Activated T-cell treated with anti-CD3 and anti-CD28 coated beads for 4 hours (primary cell): ENCODE data around the gene CWF19L2.
"Not testable (repeated sequence)": the region's sequence is repeated elsewhere in the genome, so short reads cannot be mapped to it uniquely, and the experiment has no call there.

Experiments
- DNase-seq: peaks from one replicate; pipeline ENCODE4 v3.0.0-alpha.2; 2020

Gene CWF19L2

GRCh38 chr11:107457558-107458271 lies at the start of gene CWF19L2:
Gene CWF19L2 (minus strand): TSS chr11:107457825. CDS start chr11:107457816, 9 bp downstream.
- DNase-seq, result peak; percentile 83

GRCh38 chr11:107505647-107506225 lies 48.1 kb upstream of the CWF19L2 start:
- DNase-seq, result no peak

GRCh38 chr11:107504981-107505380 lies 47.4 kb upstream of the CWF19L2 start:
- no peak for DNase-seq

GRCh38 chr11:107501713-107502112 lies 44.1 kb upstream of the CWF19L2 start:
- no peak for DNase-seq

- not testable (repeated sequence) for DNase-seq
Measured at GRCh38 chr11:107497371-107497770, 39.7 kb upstream of the CWF19L2 start.

- no peak for DNase-seq
Measured at GRCh38 chr11:107496011-107496410, 38.4 kb upstream of the CWF19L2 start.

GRCh38 chr11:107494055-107494454 lies 36.4 kb upstream of the CWF19L2 start:
- no peak for DNase-seq

GRCh38 chr11:107493117-107493516 lies 35.5 kb upstream of the CWF19L2 start:
- DNase-seq, result no peak

- no peak for DNase-seq
Measured at GRCh38 chr11:107490836-107491235, 33.2 kb upstream of the CWF19L2 start.

- DNase-seq, result no peak
Measured at GRCh38 chr11:107482234-107482633, 24.6 kb upstream of the CWF19L2 start.

- DNase-seq, result no peak
Measured at GRCh38 chr11:107478922-107479321, 21.3 kb upstream of the CWF19L2 start.

GRCh38 chr11:107477820-107478219 lies 20.2 kb upstream of the CWF19L2 start:
- no peak for DNase-seq

- DNase-seq, result no peak
Measured at GRCh38 chr11:107473792-107474191, 16.2 kb upstream of the CWF19L2 start.

- DNase-seq, result no peak
Measured at GRCh38 chr11:107472966-107473365, 15.3 kb upstream of the CWF19L2 start.

- no peak for DNase-seq
Measured at GRCh38 chr11:107468596-107468995, 11.0 kb upstream of the CWF19L2 start.

GRCh38 chr11:107467696-107468095 lies 10.1 kb upstream of the CWF19L2 start:
- no peak for DNase-seq

GRCh38 chr11:107466275-107466866 lies 8.7 kb upstream of the CWF19L2 start:
- not testable (repeated sequence) for DNase-seq

- DNase-seq, result peak; percentile 0
Measured at GRCh38 chr11:107457205-107457557, 444 bp downstream of the CWF19L2 start.

- DNase-seq, result no peak
Measured at GRCh38 chr11:107453594-107454286, 3.9 kb downstream of the CWF19L2 start.

GRCh38 chr11:107446822-107447431 lies 10.7 kb downstream of the CWF19L2 start:
- no peak for DNase-seq

GRCh38 chr11:107442715-107443215 lies 14.9 kb downstream of the CWF19L2 start:
- no peak for DNase-seq

GRCh38 chr11:107439586-107440167 lies 17.9 kb downstream of the CWF19L2 start:
- no peak for DNase-seq

- no peak for DNase-seq
Measured at GRCh38 chr11:107438148-107438547, 19.5 kb downstream of the CWF19L2 start.
